Adipocyte (in vitro differentiated cells): ENCODE measurements around the gene FSTL4.

Experiments
- DNase-seq: peaks from one replicate; pipeline ENCODE4 v3.0.0-alpha.2; 2015; ENCODE audit warnings: low read depth
- H3K27me3 ChIP-seq: replicated peaks from 2 replicates; pipeline ENCODE4 v1.7.0; 2013; ENCODE audit warnings: mild to moderate bottlenecking, low read length, moderate library complexity; ENCODE audit not compliant: control insufficient read depth, insufficient read depth
- H3K36me3 ChIP-seq: 2 replicates; pipeline ENCODE4 v1.7.0; 2013; ENCODE audit warnings: low read length, mild to moderate bottlenecking, moderate library complexity; ENCODE audit not compliant: control insufficient read depth, insufficient read depth, severe bottlenecking
- H3K4me1 ChIP-seq: 2 replicates; pipeline ENCODE4 v1.7.0; 2013; ENCODE audit warnings: mild to moderate bottlenecking, low read length, moderate library complexity; ENCODE audit not compliant: control insufficient read depth, insufficient read depth
- H3K4me3 ChIP-seq: 2 replicates; pipeline ENCODE4 v1.7.0; 2013; ENCODE audit warnings: mild to moderate bottlenecking, low read length, moderate library complexity
- H3K9ac ChIP-seq: 2 replicates; pipeline ENCODE4 v1.7.0; 2013; ENCODE audit warnings: mild to moderate bottlenecking, low read length, moderate library complexity
- H3K9me3 ChIP-seq: 2 replicates; pipeline ENCODE4 v1.7.0; 2013; ENCODE audit warnings: mild to moderate bottlenecking, low read length, moderate library complexity; ENCODE audit not compliant: control insufficient read depth

FSTL4 gene

DNA sequence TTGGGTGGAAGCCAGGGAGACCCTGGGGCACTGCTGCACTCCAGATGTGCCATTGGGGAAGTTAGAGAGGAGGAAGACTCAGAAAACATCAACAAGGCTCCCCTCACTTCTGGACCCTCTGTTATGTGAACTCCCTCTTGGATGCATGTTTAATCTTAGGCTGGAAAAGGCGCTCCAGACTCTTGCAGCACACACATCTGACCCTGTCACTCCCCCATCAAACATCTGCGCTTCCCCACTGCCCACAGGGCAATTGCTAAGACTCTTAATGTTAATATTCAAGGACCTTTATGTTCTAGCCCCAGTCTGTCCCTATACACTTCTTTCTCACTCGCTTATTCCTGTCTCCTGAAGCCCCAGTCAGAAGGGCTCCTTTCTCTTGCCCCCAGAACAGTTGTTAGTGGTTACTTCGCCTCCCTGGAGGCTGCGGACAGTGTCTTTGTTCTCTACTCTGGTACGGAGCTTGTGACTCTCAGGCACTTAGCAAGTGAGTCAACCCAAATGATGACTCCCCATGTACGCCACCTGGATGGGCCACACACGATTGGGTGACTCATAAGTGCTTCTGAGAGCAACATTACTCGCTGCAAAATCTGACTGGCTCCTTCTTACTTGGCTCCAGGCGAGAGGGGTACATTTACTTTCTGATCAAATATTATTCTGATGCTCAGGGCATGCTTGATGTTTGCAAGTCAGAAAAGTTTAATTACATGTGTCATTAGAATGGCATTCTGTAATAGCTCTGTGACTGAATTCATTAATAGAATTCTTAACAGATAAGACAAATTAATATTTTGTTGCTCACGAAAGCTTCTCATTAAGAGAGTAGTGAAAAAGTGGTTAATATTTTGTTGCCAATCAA, 366.9 kb downstream of the FSTL4 start:
- DNase-seq, result peak; percentile 44
- Histone ChIP-seq H3K9me3 (no peaks in the 10 kb centered on the region), H3K36me3 (no peaks in the 10 kb centered on the region), H3K27me3 (peaks cover 22% of the 10 kb centered on the region), H3K9ac (no peak overlapping the region), H3K4me3 (no peak overlapping the region), H3K4me1 (peaks cover 3% of the 10 kb centered on the region)

DNA sequence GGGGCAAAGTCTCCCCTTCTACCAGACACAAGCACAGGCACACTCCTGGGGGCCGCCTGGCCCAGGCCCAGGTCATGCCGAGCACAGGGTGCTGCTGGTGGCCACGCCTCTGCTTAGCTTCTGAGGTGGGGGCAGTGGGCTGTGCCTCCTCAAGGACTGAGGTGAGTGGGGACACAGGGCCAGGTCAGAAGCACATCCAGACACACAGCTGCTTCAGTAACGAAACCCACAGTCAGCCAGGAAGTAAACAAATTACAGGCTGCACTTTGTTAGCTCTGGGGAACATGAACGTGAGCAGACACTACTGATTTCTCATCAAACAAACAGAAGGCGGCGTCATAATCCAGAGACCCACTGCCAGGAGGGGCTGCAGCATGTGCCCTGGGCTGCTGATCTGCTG, 368.1 kb downstream of the FSTL4 start:
- H3K9me3 ChIP-seq, result no peaks in the 10 kb centered on the region
- DNase-seq, result no peak
- H3K9ac ChIP-seq, result no peak overlapping the region
- no peak overlapping the region for H3K4me3 ChIP-seq
- peaks cover 3% of the 10 kb centered on the region for H3K4me1 ChIP-seq
- H3K27me3 ChIP-seq, result peaks cover 18% of the 10 kb centered on the region
- H3K36me3 ChIP-seq, result no peaks in the 10 kb centered on the region

DNA sequence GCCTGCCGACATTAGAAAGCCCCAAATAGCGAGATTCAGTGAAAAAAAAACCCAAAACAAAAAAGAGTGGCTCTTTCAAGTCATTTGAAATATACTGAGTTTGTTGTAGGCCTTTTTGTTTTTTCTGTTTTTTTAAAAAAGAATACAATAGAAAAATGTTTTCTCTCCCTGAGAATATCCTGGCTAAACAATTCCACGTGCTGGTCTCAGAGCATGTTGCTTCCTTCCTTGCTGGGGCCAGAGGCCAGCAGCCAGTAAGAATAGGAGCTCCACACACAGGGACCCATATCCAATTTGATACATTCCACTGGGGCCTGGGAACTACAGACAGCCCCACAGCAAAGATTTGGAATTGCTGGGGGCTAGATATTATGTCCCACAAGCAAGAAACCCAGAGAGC, 369.1 kb downstream of the FSTL4 start:
- no peak for DNase-seq
- H3K9ac ChIP-seq, result no peak overlapping the region
- H3K4me1 ChIP-seq, result peaks cover 3% of the 10 kb centered on the region
- no peaks in the 10 kb centered on the region for H3K9me3 ChIP-seq
- H3K36me3 ChIP-seq, result no peaks in the 10 kb centered on the region
- no peak overlapping the region for H3K4me3 ChIP-seq
- H3K27me3 ChIP-seq, result peaks cover 17% of the 10 kb centered on the region

DNA sequence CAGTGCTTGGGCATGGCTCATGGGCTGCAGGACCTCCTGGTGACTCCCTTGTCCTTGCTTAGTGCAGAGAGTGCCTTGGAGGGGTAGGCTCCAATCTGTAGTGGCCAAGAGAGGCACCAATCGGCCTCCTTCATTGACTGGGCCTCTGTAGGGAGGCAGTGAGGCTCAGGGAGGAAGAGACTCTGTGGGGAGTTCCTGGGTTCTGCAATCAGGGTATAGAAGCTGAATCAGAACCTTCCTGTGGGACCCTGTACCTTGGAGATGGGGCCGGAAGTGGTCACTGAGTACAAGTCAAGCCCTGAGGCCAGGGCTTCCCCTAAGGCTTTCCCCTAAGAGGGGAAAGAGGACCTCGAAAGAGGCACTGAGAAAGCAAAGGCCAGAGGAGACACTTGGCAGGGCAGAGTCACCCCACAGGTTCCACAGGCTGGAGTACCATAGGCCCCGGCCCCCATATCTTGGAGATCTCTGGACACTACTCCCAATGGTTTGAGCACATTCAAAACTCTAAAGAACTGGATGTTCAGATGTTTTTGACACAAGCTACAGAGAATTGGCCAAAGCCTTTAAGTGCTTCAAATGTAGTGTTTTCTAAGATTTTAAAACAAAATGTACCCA, 370.0 kb downstream of the FSTL4 start:
- no peak for DNase-seq
- Histone ChIP-seq H3K4me3 (no peak overlapping the region), H3K36me3 (no peaks in the 10 kb centered on the region), H3K4me1 (peaks cover 3% of the 10 kb centered on the region), H3K9ac (no peak overlapping the region), H3K27me3 (peaks cover 18% of the 10 kb centered on the region), H3K9me3 (no peaks in the 10 kb centered on the region)

DNA sequence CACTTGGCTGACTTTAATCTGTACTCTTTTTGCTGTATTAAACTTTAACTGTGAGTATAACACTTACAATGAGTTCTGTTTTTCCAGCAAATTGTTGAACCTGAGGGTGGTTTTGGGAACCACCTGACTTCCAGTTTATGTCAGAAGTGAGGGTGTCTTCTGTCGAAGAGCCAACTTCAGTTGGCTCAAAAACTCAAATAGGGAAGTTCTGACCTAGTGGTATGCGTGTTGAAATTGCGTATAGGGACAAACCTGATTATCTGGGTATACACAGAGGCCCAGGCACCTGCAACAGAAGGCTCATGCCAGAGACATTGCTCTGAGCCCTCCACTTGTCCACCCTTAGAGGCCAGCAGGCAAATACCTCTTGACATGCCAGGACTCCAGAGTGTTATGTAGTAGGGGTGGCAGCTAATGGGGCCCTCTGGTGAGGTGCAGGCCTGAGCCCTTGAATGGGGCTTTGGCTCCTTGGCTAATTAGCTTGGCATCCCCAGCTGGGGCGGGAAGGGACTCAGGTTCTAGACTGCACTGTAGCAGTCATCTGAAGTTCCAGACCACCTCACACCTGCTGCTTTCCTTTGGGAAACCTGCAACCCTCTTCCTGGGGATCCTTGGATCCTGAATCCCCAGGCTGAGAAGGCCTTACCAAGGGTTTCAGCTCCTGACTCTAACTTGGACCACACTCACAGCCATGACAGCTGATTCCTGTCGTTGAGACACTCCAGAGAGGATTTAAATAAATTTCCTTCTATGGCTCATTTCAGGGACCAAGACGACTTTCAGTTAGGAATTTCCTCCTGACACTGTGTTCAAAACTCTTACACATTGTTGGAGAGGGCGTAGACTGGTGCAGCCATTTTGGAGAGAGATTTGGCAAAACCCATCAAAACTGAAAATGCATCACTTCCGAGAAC, 370.9 kb downstream of the FSTL4 start:
- H3K36me3 ChIP-seq, result no peaks in the 10 kb centered on the region
- no peaks in the 10 kb centered on the region for H3K9me3 ChIP-seq
- peaks cover 3% of the 10 kb centered on the region for H3K4me1 ChIP-seq
- no peak overlapping the region for H3K4me3 ChIP-seq
- H3K9ac ChIP-seq, result no peak overlapping the region
- peaks cover 23% of the 10 kb centered on the region for H3K27me3 ChIP-seq
- no peak for DNase-seq

DNA sequence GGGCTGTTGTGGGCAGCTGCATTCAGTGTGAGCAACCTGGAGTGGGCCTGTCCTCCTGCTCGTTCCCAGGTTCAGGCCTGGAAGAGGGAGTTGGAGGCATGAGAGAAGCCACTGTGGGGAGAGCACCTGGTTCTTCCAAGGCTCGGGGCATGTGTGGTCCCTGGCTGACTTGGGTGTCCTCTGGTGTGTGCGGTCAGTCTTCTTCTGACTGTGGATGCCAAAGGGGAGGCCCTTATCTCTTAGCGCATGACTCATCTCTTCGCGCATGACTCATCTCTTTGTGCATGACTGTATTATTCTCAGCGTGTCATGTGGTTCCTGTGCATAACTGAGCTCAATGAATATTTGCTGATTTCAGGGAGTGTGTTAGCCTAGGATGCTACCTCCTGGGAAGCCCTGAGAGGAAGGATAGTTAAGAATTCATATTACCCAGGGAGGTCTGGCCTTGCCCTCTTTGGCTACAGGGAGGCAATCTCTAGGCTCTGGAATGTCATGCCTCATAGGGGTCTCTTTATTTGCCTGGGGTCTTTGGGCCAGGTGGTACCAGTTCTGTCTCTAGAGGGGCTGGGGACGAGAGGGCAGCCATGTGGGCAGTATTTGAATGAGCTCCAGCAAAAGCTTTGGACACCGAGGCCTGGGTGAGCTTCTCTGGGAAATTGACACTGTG, 371.8 kb downstream of the FSTL4 start:
- no peak overlapping the region for H3K4me3 ChIP-seq
- peak; percentile 75 for DNase-seq
- no peaks in the 10 kb centered on the region for H3K36me3 ChIP-seq
- H3K9ac ChIP-seq, result no peak overlapping the region
- H3K9me3 ChIP-seq, result no peaks in the 10 kb centered on the region
- peaks cover 19% of the 10 kb centered on the region for H3K27me3 ChIP-seq
- H3K4me1 ChIP-seq, result peaks cover 3% of the 10 kb centered on the region

DNA sequence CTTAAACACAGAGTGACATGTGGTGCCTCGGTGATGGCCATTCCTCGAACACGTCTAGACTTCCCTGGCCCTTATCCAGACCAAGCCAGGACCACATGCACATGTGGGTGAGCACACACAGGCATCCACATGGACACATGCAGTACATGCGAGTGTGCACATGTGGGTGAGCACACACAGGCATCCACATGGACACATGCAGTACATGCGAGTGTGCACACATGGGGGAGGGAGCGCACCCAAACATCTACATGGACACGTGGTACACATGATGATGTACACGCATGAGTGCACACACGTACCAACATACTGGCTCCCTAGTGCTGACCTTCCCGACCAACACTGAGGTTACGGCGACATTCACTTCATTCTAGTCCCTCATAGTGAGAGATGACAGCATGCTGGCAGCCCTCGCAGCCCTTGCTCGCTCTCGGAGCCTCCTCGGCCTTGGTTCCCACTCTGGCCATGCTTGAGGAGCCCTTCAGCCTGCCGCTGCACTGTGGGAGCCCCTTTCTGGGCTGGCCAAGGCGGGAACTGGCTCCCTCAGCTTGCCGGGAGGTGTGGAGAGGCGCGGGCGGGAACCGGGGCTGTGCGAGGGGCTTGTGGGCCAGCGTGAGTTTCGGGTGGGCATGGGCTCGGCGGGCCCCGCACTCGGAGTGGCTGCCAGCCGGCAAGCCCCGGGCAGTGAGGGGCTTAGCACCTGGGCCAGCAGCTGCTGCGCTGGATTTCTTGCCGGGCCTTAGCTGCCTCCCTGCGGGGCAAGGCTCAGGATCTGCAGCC, 373.7 kb downstream of the FSTL4 start:
- Histone ChIP-seq H3K9ac (no peak overlapping the region), H3K27me3 (peaks cover 16% of the 10 kb centered on the region), H3K36me3 (no peaks in the 10 kb centered on the region), H3K4me1 (peaks cover 3% of the 10 kb centered on the region), H3K4me3 (no peak overlapping the region), H3K9me3 (no peaks in the 10 kb centered on the region)
- DNase-seq, result no peak

DNA sequence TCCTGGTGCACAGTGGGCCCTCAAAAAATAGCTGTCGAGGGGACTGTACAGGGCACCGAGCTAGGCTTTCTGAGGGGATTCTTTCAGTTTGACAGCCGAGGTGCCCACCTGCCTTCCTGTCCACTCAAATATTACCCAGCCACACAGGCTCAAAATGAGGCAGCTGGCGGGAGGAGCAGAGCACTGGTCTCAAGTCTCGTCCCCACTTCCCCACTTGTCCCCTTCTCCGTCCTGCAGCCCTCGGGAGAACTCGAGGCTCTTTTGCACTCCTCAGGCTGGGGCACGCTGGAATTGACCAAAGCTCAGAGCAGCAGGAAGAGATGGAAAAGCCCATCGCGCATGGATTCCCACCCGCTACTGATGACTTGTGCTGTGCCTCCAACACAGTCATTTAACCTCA, 375.4 kb downstream of the FSTL4 start:
- H3K27me3 ChIP-seq, result peaks cover 23% of the 10 kb centered on the region
- no peak overlapping the region for H3K4me3 ChIP-seq
- no peak overlapping the region for H3K9ac ChIP-seq
- no peaks in the 10 kb centered on the region for H3K36me3 ChIP-seq
- H3K4me1 ChIP-seq, result peaks cover 3% of the 10 kb centered on the region
- no peaks in the 10 kb centered on the region for H3K9me3 ChIP-seq
- DNase-seq, result no peak

DNA sequence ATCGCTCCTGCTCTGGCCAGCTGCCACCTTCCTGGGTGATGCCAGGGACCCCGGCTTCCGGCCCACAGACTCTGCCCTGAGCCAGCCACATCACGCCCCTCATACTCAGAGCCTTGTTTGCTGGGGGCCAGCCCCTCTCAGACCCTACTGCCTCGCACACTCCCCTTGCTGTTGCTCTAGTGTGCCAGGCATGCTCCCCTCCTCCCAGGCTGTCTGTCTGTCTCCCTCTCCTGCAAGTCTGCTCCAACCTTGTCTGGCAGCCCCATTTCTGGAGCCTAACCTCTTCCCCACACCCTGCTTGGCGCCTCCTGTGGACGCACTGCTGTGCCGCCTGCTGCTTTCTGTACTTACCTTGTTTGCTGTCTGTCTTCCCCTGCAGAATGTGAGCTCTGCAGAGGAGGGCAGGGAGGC, 375.8 kb downstream of the FSTL4 start:
- H3K4me1 ChIP-seq, result peaks cover 3% of the 10 kb centered on the region
- H3K9me3 ChIP-seq, result no peaks in the 10 kb centered on the region
- no peaks in the 10 kb centered on the region for H3K36me3 ChIP-seq
- H3K4me3 ChIP-seq, result no peak overlapping the region
- H3K27me3 ChIP-seq, result peaks cover 23% of the 10 kb centered on the region
- DNase-seq, result no peak
- no peak overlapping the region for H3K9ac ChIP-seq

DNA sequence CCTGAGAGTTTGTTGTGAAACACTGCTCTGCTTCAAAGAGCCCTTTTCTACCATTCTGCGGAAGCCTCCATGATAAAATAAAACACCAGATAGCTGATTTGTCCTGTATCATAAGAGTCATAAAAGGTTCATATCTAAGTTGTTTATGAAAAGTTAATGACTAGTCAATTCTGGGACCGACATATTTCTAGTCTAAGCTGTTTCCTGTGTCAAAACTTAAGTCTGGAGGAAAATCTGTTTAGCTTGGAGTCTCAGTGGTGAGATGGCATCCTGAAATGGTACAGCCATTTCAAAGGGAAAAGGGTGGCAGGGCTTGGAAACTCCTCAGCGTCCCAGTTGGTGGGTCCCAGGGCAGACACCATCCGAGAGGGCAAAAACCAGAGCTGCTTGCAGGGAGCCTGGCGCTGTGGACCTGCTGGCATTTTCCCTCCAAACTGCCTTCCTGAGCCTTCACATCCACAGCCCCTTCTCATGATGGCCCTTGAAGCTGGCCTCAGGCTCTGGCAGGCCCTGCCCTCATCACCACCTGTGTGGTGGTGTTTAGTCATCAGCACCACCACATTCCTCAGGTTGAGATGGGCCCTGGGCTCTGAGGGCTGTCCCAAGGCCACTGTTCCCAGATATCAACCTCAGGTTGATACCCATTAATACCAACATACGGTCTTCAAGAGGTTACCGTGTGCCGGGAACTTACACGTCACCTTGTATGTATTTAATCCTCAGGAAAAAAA, 376.5 kb downstream of the FSTL4 start:
- no peaks in the 10 kb centered on the region for H3K36me3 ChIP-seq
- peaks cover 23% of the 10 kb centered on the region for H3K27me3 ChIP-seq
- no peak for DNase-seq
- no peak overlapping the region for H3K9ac ChIP-seq
- no peaks in the 10 kb centered on the region for H3K9me3 ChIP-seq
- peaks cover 2% of the 10 kb centered on the region for H3K4me1 ChIP-seq
- no peak overlapping the region for H3K4me3 ChIP-seq
